ENCODE measurements around the gene ABLIM1. TPM values are rescaled to one million over a fixed set of nuclear protein-coding genes. Genes with fewer than 3 reads are reported as not detected.

The ABLIM1 gene
- total and polyA plus RNA-seq, 8 donors = 13.3 to 44.5 (median 33.3) TPM

GRCh38 chr10:114616103-114616502, 42.0 kb downstream of the ABLIM1 start:
- H3K4me3 ChIP-seq = no peak overlapping the region
- FAIRE-seq = no peak
- no peaks in the 10 kb centered on the region for H3K36me3 ChIP-seq
- intact Hi-C loops (cut with DNase I) = no loop called here
- peaks cover 15 to 27% (median 19%) of the 10 kb centered on the region in 3 donors for H3K4me1 ChIP-seq
- TF ChIP-seq, protein P1, sequence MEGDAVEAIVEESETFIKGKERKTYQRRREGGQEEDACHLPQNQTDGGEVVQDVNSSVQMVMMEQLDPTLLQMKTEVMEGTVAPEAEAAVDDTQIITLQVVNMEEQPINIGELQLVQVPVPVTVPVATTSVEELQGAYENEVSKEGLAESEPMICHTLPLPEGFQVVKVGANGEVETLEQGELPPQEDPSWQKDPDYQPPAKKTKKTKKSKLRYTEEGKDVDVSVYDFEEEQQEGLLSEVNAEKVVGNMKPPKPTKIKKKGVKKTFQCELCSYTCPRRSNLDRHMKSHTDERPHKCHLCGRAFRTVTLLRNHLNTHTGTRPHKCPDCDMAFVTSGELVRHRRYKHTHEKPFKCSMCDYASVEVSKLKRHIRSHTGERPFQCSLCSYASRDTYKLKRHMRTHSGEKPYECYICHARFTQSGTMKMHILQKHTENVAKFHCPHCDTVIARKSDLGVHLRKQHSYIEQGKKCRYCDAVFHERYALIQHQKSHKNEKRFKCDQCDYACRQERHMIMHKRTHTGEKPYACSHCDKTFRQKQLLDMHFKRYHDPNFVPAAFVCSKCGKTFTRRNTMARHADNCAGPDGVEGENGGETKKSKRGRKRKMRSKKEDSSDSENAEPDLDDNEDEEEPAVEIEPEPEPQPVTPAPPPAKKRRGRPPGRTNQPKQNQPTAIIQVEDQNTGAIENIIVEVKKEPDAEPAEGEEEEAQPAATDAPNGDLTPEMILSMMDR (IDR thresholded peaks at IDR 0.05) = no peak
- no peaks in the 10 kb centered on the region for H3K9me3 ChIP-seq
- WGBS, 2 donors = 90 to 92% methylated on average over 1 of the region's 1 CpG
- ATAC-seq = no peak
- DNase-seq = no peak
- H3K27me3 ChIP-seq = no peaks in the 10 kb centered on the region
- H3K27ac ChIP-seq = no peak overlapping the region

GRCh38 chr10:114615600-114616007, 42.5 kb downstream of the ABLIM1 start:
- DNase-seq (no peak), ATAC-seq (no peak), FAIRE-seq (no peak)
- no peaks in the 10 kb centered on the region for H3K36me3 ChIP-seq
- no peak overlapping the region for H3K4me3 ChIP-seq
- intact Hi-C loops (cut with DNase I) = no loop called here
- peaks cover 15 to 27% (median 19%) of the 10 kb centered on the region in 3 donors for H3K4me1 ChIP-seq
- H3K27me3 ChIP-seq = no peaks in the 10 kb centered on the region
- TF ChIP-seq, protein P1 (IDR thresholded peaks at IDR 0.05) = no peak
- no peaks in the 10 kb centered on the region for H3K9me3 ChIP-seq
- no peak overlapping the region for H3K27ac ChIP-seq
- WGBS, 2 donors = 60 to 64% methylated on average over 1 of the region's 1 CpG

DNA sequence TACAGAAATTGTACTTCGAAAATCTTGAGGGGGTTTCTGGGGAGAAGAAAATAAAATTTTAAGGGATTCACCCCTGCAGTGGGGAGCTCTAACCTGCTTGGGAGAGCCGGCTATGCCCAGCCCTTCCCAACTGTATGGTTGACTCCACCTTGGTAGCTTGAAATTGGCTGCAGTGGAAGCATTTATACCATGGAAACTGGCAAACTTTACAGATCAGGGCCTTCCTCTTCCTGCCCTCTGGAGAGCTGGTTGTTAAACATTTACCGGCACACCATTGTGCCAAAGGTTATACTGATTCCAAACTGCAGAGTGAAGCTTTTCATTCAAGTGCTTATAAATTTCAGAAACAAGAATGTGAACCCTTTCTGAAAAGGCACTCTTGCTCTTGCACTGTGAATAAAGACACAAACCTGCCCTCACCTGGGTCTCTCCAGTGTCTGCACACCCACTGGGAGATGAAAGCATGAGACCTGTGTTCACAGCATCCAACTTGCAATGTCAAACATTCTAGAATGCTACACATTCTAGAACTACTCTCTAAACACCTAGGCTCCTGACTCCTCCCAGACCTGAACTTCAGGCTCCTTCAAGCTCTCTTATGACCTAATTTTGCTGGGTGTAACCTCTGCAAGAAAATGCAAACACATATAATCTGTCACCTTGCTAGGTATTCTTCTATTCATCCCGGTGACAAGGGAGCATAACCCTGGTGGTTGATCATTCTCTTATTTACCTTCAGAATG, 44.7 kb downstream of the ABLIM1 start:
- no peak for FAIRE-seq
- H3K4me1 ChIP-seq = peaks cover 15 to 27% (median 19%) of the 10 kb centered on the region in 3 donors
- WGBS, 2 donors = 27 to 28% methylated on average over 4 of the region's 4 CpGs

DNA sequence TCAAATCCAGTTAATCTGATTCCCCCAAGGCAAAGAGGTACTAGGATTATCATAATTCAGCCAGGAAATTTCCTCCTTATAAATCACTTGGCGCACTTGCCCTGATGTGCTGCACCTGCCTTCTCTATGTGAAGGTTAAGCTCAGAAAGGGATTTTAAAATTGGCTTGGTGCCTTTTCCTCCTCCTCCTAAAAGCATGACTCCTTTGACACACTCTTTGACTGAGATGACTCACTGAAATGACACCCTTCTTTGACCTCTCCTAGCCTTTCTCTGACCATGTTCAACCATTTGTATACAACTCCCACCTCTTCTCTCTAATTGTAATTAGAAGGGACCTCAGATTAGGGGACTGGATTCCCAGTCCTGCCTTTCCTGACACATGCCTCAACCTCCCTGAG, 46.5 kb downstream of the ABLIM1 start:
- Histone ChIP-seq H3K36me3 (no peaks in the 10 kb centered on the region), H3K4me1 (peaks cover 15 to 27% (median 19%) of the 10 kb centered on the region in 3 donors), H3K27me3 (no peaks in the 10 kb centered on the region), H3K9me3 (no peaks in the 10 kb centered on the region), H3K4me3 (no peak overlapping the region), H3K27ac (peak overlapping the region in 2 of 4 donors; percentile 70 to 74)
- no peak for FAIRE-seq
- ATAC-seq = no peak
- intact Hi-C loops (cut with DNase I) = loop anchor here in 1 of 3 donors (5.0 kb wide), 1 partner anchor 39 kb away; no protein-coding TSS in a partner anchor
- no peak for DNase-seq
- TF ChIP-seq, protein P1 (IDR thresholded peaks at IDR 0.05) = no peak
- 99 to 100% methylated on average over 1 of the region's 1 CpG for WGBS, 2 donors

More for the DNA sequence above, 44.7 kb downstream of the ABLIM1 start:
- ATAC-seq = peak; percentile 90 to 98 (median 96)
- TF ChIP-seq, protein P1 (IDR thresholded peaks at IDR 0.05) = no peak
- intact Hi-C loops (cut with DNase I) = loop anchor here in 1 of 3 donors (5.0 kb wide), 1 partner anchor 41 kb away; no protein-coding TSS in a partner anchor
- Histone ChIP-seq H3K4me3 (no peak overlapping the region), H3K27me3 (no peaks in the 10 kb centered on the region), H3K27ac (peak overlapping the region; percentile 28 to 74 (median 62)), H3K9me3 (no peaks in the 10 kb centered on the region), H3K36me3 (no peaks in the 10 kb centered on the region)
- peak in 3 of 6 donors; percentile 62 to 68 (median 63) for DNase-seq

All from pancreas (tissue), 10 donors.